Thyroid gland (tissue), 4 donors: ENCODE data around the gene KDM5B. TPM values are rescaled to one million over a fixed set of nuclear protein-coding genes. Genes with fewer than 3 reads are reported as not detected.

Experiments
- DNase-seq, 2 donors: peaks; one replicate each; pipeline ENCODE4 v3.0.0-alpha.2; 2019
- H3K27ac ChIP-seq, 3 donors: fragments of 200-600 bp; sonication (generic); 1 replicate in 2 of 3; 2 replicates in 1 of 3; pipeline ENCODE4 v1.5.1; 2016 to 2019; ENCODE audit warnings: mild to moderate bottlenecking in 1 of 3, moderate library complexity in 1 of 3
- H3K27me3 ChIP-seq: fragments of 200-600 bp; sonication (generic); one replicate; pipeline ENCODE4 v1.5.1; 2019
- H3K36me3 ChIP-seq, 2 donors: fragments of 200-600 bp; sonication (generic); one replicate each; pipeline ENCODE4 v1.5.1; 2016 to 2019
- H3K4me1 ChIP-seq, 2 donors: fragments of 200-600 bp; sonication (generic); one replicate each; pipeline ENCODE4 v1.5.1; 2017 to 2019
- H3K4me3 ChIP-seq, 3 donors: fragments of 200-600 bp; sonication (generic); replicated peaks in 1 of 3; 1 replicate in 2 of 3; 2 replicates in 1 of 3; pipeline ENCODE4 v1.5.1; 2016; ENCODE audit warnings: mild to moderate bottlenecking in 1 of 3
- H3K9me3 ChIP-seq: fragments of 200-600 bp; sonication (generic); one replicate; pipeline ENCODE4 v1.5.1; 2017
- CTCF ChIP-seq, 6 experiments: fragments of 200-600 bp in 3 of 6; fragments of 450-650 bp in 3 of 6; sonication (generic) in 3 of 6; IDR thresholded peaks; one replicate each; pipeline ENCODE4 v1.5.1; 2016 to 2019; ENCODE audit warnings: antibody characterized with exemption in 6 of 6, mild to moderate bottlenecking in 2 of 6, inconsistent platforms in 1 of 6, moderate library complexity in 1 of 6
- POLR2A ChIP-seq, 2 donors: fragments of 450-650 bp; IDR thresholded peaks; one replicate each; pipeline ENCODE4 v1.6.1; 2017; ENCODE audit warnings: antibody characterized with exemption in 2 of 2, mild to moderate bottlenecking in 2 of 2, moderate library complexity in 1 of 2
- WGBS, 2 donors: methylation state at CpG; one replicate each; pipeline ENCODE4 v1.1.5; 2017; 5-methylcytosine and 5-hydroxymethylcytosine counted together
- intact Hi-C: fragments of 100-400 bp; cut with DNase I; formaldehyde crosslinking; loops from one replicate; pipeline ENCODE4 v1.15.1; 2023
- total RNA-seq, 4 donors: library from RNA; depleted of rRNA; stranded (reverse); fragments of >200 nt; gene quantifications; one replicate each; pipeline ENCODE4 v1.2.3, GENCODE V29; 2016

The KDM5B gene
- total RNA-seq, 4 donors from 2014 or later: 53.1 to 78.5 (median 61.2) TPM

GRCh38 chr1:202697038-202697437 lies 111.2 kb downstream of the KDM5B start:
- TF ChIP-seq CTCF (IDR thresholded peaks at IDR 0.05): no peak
- Histone ChIP-seq H3K27me3 (no peaks in the 10 kb centered on the region), H3K4me1 (no peaks in the 10 kb centered on the region), H3K36me3 (no peaks in the 10 kb centered on the region), H3K4me3 (no peak overlapping the region), H3K9me3 (no peaks in the 10 kb centered on the region), H3K27ac (no peak overlapping the region)
- WGBS, 2 donors: 58 to 62% methylated on average over 6 of the region's 6 CpGs
- no peak for DNase-seq
- intact Hi-C loops: no loop called here

GRCh38 chr1:202694314-202694713 lies 113.9 kb downstream of the KDM5B start:
- H3K27me3 ChIP-seq: no peaks in the 10 kb centered on the region
- WGBS, 2 donors: 63 to 70% methylated on average over 5 of the region's 5 CpGs

GRCh38 chr1:202692959-202693555 lies 115.2 kb downstream of the KDM5B start:
- intact Hi-C loops: no loop called here
- Histone ChIP-seq H3K9me3 (no peaks in the 10 kb centered on the region), H3K27ac (no peak overlapping the region), H3K36me3 (no peaks in the 10 kb centered on the region), H3K4me3 (no peak overlapping the region), H3K27me3 (no peaks in the 10 kb centered on the region), H3K4me1 (no peaks in the 10 kb centered on the region)
- TF ChIP-seq POLR2A (IDR thresholded peaks at IDR 0.05) (no peak), CTCF (IDR thresholded peaks at IDR 0.05) (peak in 4 of 6 experiments; percentile 20 to 35 (median 25))
- WGBS, 2 donors: 32 to 33% methylated on average over 3 of the region's 3 CpGs
- DNase-seq: peak; percentile 64 to 77

More at GRCh38 chr1:202694314-202694713, 113.9 kb downstream of the KDM5B start:
- Histone ChIP-seq H3K4me1 (no peaks in the 10 kb centered on the region), H3K9me3 (no peaks in the 10 kb centered on the region), H3K4me3 (no peak overlapping the region), H3K27ac (no peak overlapping the region), H3K36me3 (no peaks in the 10 kb centered on the region)
- no peak for TF ChIP-seq CTCF (IDR thresholded peaks at IDR 0.05)
- no peak for TF ChIP-seq POLR2A (IDR thresholded peaks at IDR 0.05)
- intact Hi-C loops: no loop called here
- DNase-seq: no peak

GRCh38 chr1:202691816-202692215 lies 116.4 kb downstream of the KDM5B start:
- no peaks in the 10 kb centered on the region for H3K27me3 ChIP-seq
- 27 to 29% methylated on average over 2 of the region's 2 CpGs for WGBS, 2 donors
- intact Hi-C loops: no loop called here

More at GRCh38 chr1:202691816-202692215, 116.4 kb downstream of the KDM5B start:
- no peak for DNase-seq
- Histone ChIP-seq H3K4me3 (no peak overlapping the region), H3K9me3 (no peaks in the 10 kb centered on the region), H3K27ac (no peak overlapping the region), H3K4me1 (no peaks in the 10 kb centered on the region), H3K36me3 (no peaks in the 10 kb centered on the region)
- no peak for TF ChIP-seq POLR2A (IDR thresholded peaks at IDR 0.05)
- TF ChIP-seq CTCF (IDR thresholded peaks at IDR 0.05): no peak
